Endothelial cell of umbilical vein (primary cell): ENCODE measurements around the gene CARD19.

Experiments used
- CTCF ChIP-seq, 2 donors: IDR thresholded peaks; 1 replicate in 1 of 2; 2 replicates in 1 of 2; pipeline ENCODE4 v1.5.1; 2011; ENCODE audit warnings: low read length in 2 of 2, mild to moderate bottlenecking in 2 of 2, moderate library complexity in 2 of 2, control low read depth in 1 of 2, inconsistent platforms in 1 of 2, low read depth in 1 of 2; ENCODE audit not compliant: insufficient read depth in 1 of 2; ENCODE audit errors: extremely low read depth in 1 of 2
- EZH2 ChIP-seq: IDR thresholded peaks from 2 replicates; pipeline ENCODE4 v1.6.1; 2012; ENCODE audit warnings: borderline replicate concordance, low read depth, mild to moderate bottlenecking, moderate library complexity, low read length, inconsistent platforms; ENCODE audit not compliant: severe bottlenecking
- FOS ChIP-seq: IDR thresholded peaks from 2 replicates; pipeline ENCODE4 v1.6.1; 2011; ENCODE audit warnings: mild to moderate bottlenecking, low read length, moderate library complexity, borderline replicate concordance; ENCODE audit not compliant: insufficient read depth
- GATA2 ChIP-seq: IDR thresholded peaks from 2 replicates; pipeline ENCODE4 v1.7.0; 2011; ENCODE audit warnings: low read depth, mild to moderate bottlenecking, moderate library complexity, mixed read lengths, low read length; ENCODE audit not compliant: insufficient read length, insufficient read depth
- JUN ChIP-seq: IDR thresholded peaks from 2 replicates; pipeline ENCODE4 v1.6.1; 2011; ENCODE audit warnings: borderline replicate concordance, low read depth; ENCODE audit not compliant: insufficient read length, insufficient read depth
- MAX ChIP-seq: IDR thresholded peaks from 2 replicates; pipeline ENCODE4 v1.6.1; 2011; ENCODE audit not compliant: insufficient read depth, insufficient read length
- MYC ChIP-seq: IDR thresholded peaks from one replicate; pipeline ENCODE4 v1.6.1; 2011; ENCODE audit warnings: mild to moderate bottlenecking, low read depth, low read length
- POLR2A ChIP-seq: IDR thresholded peaks from 2 replicates; pipeline ENCODE4 v1.6.1; 2012; ENCODE audit warnings: low read depth, mild to moderate bottlenecking, control low read depth, low read length
- POLR2AphosphoS5 ChIP-seq: IDR thresholded peaks from 2 replicates; pipeline ENCODE4 v1.6.1; 2012; ENCODE audit warnings: low read depth, mild to moderate bottlenecking, control low read depth, low read length, moderate library complexity; ENCODE audit not compliant: insufficient read depth

- TF ChIP-seq CTCF (IDR thresholded peaks at IDR 0.05; ENCODE audit: extremely low read depth in 1 of 2, insufficient read depth in 1 of 2, low read depth in 1 of 2, low read length in 2 of 2) (no peak), MAX (no peak), POLR2AphosphoS5 (no peak), EZH2 (no peak), GATA2 (no peak), POLR2A (no peak), JUN (no peak), FOS (no peak), MYC (no peak)
Observed at GRCh38 chr9:93051680-93052089, 44.3 kb upstream of the CARD19 start.
